Measurements from ENCODE around the gene ANKFN1. TPM values are rescaled to one million over a fixed set of nuclear protein-coding genes. Genes with fewer than 3 reads are reported as not detected.

The ANKFN1 gene
- total and polyA plus RNA-seq, 4 donors, result 9.6 to 22.6 (median 12.1) TPM

DNA sequence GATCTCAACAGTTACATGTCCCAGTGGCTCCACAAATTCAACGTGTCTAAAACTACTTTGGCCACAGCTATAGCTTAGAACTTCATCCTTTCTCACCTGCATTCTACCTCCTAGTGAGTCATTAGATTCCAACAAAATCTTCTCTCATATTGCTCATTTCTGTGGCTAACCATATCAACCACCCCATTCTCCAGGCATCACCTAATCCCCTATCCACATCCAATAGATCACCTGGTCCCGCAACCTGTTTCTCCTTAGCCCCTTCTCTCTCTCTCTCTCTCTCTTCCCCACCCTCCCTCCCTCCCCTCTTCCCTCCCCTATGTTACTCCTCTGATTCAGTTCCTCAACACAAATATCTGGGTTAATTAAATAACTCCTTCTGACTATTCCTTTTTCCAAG is 64.6 kb downstream of the ANKFN1 start:
- Histone ChIP-seq H3K4me3 (ENCODE audit: low read depth, low read length) (no peak overlapping the region), H3K9me3 (ENCODE audit: control insufficient read depth, insufficient read depth, low read length) (no peaks in the 10 kb centered on the region), H3K27ac (ENCODE audit: low read depth, low read length) (no peak overlapping the region), H3K36me3 (ENCODE audit: control insufficient read depth, insufficient read depth, low read length) (no peaks in the 10 kb centered on the region), H3K4me1 (ENCODE audit: control insufficient read depth, insufficient read depth, low read length) (peaks cover 6% of the 10 kb centered on the region), H3K27me3 (ENCODE audit: control insufficient read depth, insufficient read depth, low read length) (no peaks in the 10 kb centered on the region)
- DNase-seq (ENCODE audit: low read depth in 4 of 6, low spot score in 6 of 6), result no peak
- WGBS (ENCODE audit: insufficient coverage), result 97% methylated on average over 2 of the region's 2 CpGs

- Histone ChIP-seq H3K27ac (ENCODE audit: low read depth, low read length) (no peak overlapping the region), H3K4me3 (ENCODE audit: low read depth, low read length) (no peak overlapping the region), H3K4me1 (ENCODE audit: control insufficient read depth, insufficient read depth, low read length) (no peaks in the 10 kb centered on the region), H3K36me3 (ENCODE audit: control insufficient read depth, insufficient read depth, low read length) (no peaks in the 10 kb centered on the region), H3K9me3 (ENCODE audit: control insufficient read depth, insufficient read depth, low read length) (peaks cover 2% of the 10 kb centered on the region), H3K27me3 (ENCODE audit: control insufficient read depth, insufficient read depth, low read length) (no peaks in the 10 kb centered on the region)
- DNase-seq (ENCODE audit: low read depth in 4 of 6, low spot score in 6 of 6), result no peak
- 80% methylated on average over 1 of the region's 1 CpG for WGBS (ENCODE audit: insufficient coverage)
Observed at GRCh38 chr17:56222255-56222654, 69.0 kb downstream of the ANKFN1 start.

DNA sequence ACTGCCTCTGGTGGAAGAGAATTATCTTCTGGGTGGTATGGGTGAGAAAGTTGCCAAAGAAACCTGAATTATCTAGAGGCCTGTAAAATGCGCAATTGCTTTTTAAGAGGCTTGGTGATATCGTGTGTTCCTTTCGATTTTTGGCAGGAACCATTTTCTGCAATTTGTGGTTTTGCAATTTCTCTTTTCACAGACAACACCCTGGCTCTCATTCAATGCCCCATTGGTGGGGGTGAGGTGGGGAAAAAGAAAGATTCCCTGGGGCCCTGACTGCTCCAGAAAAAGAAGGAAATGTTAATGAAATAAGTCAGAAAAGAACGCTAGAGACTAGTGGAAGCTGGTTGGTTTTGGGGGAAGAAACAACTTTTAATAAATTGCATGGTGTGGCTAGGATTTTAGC is 77.4 kb downstream of the ANKFN1 start:
- Histone ChIP-seq H3K27ac (ENCODE audit: low read depth, low read length) (no peak overlapping the region), H3K4me3 (ENCODE audit: low read depth, low read length) (no peak overlapping the region), H3K9me3 (ENCODE audit: control insufficient read depth, insufficient read depth, low read length) (no peaks in the 10 kb centered on the region), H3K27me3 (ENCODE audit: control insufficient read depth, insufficient read depth, low read length) (no peaks in the 10 kb centered on the region), H3K4me1 (ENCODE audit: control insufficient read depth, insufficient read depth, low read length) (no peaks in the 10 kb centered on the region), H3K36me3 (ENCODE audit: control insufficient read depth, insufficient read depth, low read length) (no peaks in the 10 kb centered on the region)
- WGBS (ENCODE audit: insufficient coverage), result 64% methylated on average over 2 of the region's 4 CpGs
- peak in 2 of 6 donors; percentile 15 to 20 for DNase-seq (ENCODE audit: low read depth in 4 of 6, low spot score in 6 of 6)

- peak in 2 of 6 donors; percentile 30 to 34 for DNase-seq (ENCODE audit: low read depth in 4 of 6, low spot score in 6 of 6)
- peak overlapping the region; percentile 27 for H3K27ac ChIP-seq (ENCODE audit: low read depth, low read length)
- WGBS (ENCODE audit: insufficient coverage), result 0% methylated on average over 1 of the region's 2 CpGs
- H3K9me3 ChIP-seq (ENCODE audit: control insufficient read depth, insufficient read depth, low read length), result no peaks in the 10 kb centered on the region
- H3K4me1 ChIP-seq (ENCODE audit: control insufficient read depth, insufficient read depth, low read length), result no peaks in the 10 kb centered on the region
- no peak overlapping the region for H3K4me3 ChIP-seq (ENCODE audit: low read depth, low read length)
- H3K36me3 ChIP-seq (ENCODE audit: control insufficient read depth, insufficient read depth, low read length), result no peaks in the 10 kb centered on the region
- H3K27me3 ChIP-seq (ENCODE audit: control insufficient read depth, insufficient read depth, low read length), result no peaks in the 10 kb centered on the region
Observed at GRCh38 chr17:56231252-56231651, 78.0 kb downstream of the ANKFN1 start.

DNA sequence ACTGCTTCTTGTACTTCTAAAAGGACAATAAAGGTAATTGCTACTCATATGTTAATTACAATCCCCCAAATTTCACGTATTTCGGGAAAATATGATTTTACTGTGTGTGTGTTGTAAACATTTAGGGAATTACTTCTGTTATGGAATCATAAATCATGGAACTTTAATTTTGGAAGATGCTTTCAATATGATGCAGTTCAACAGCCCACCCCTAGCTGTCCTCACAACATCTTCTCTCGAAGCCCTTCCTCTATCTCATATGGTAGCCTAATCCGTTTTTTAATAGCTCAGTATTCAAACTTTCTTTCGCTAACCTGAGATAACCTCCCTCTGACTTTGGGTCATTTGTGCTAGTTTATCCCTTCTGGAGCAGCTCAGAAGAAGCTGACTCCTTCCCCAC is 78.4 kb downstream of the ANKFN1 start:
- Histone ChIP-seq H3K36me3 (ENCODE audit: control insufficient read depth, insufficient read depth, low read length) (no peaks in the 10 kb centered on the region), H3K4me1 (ENCODE audit: control insufficient read depth, insufficient read depth, low read length) (no peaks in the 10 kb centered on the region), H3K9me3 (ENCODE audit: control insufficient read depth, insufficient read depth, low read length) (no peaks in the 10 kb centered on the region), H3K4me3 (ENCODE audit: low read depth, low read length) (no peak overlapping the region), H3K27ac (ENCODE audit: low read depth, low read length) (peak overlapping the region; percentile 27), H3K27me3 (ENCODE audit: control insufficient read depth, insufficient read depth, low read length) (no peaks in the 10 kb centered on the region)
- 71% methylated on average over 3 of the region's 5 CpGs for WGBS (ENCODE audit: insufficient coverage)
- DNase-seq (ENCODE audit: low read depth in 4 of 6, low spot score in 6 of 6), result peak in 1 of 6 donors; percentile 1

DNA sequence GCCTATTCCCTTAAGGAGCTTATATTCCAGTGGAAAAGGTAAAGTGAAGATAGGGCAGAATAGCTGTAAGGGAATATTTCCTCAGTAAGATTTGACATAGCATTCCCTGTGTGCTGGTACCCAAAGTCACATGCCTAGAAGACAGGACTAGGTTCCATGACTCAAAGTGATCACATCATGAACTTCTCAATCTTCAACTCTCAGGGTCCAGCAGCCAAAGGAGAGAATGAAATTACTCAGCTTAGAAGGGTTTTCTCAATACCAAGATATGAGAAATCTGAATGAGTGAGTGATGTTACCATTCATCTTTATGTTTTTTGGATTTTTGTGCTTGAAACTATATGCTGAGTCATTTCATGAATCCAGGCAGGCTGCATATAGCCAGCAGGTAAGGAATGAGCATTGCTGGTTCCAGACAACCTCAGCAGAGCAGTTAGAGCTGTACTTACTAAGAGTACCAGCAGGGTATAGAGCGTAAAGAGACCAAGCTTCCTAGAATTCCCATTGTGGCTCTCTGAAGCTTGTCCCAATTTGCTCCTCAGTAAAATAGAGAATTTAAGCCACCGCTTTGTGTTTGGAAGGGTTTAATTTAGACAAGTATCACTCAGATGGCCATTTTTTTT is 91.1 kb downstream of the ANKFN1 start:
- H3K36me3 ChIP-seq (ENCODE audit: control insufficient read depth, insufficient read depth, low read length), result no peaks in the 10 kb centered on the region
- H3K4me1 ChIP-seq (ENCODE audit: control insufficient read depth, insufficient read depth, low read length), result no peaks in the 10 kb centered on the region
- H3K27ac ChIP-seq (ENCODE audit: low read depth, low read length), result no peak overlapping the region
- no CpG with 5 or more reads among the region's 2 CpGs for WGBS (ENCODE audit: insufficient coverage)
- DNase-seq (ENCODE audit: low read depth in 4 of 6, low spot score in 6 of 6), result peak in 1 of 6 donors; percentile 21
- H3K4me3 ChIP-seq (ENCODE audit: low read depth, low read length), result no peak overlapping the region
- no peaks in the 10 kb centered on the region for H3K27me3 ChIP-seq (ENCODE audit: control insufficient read depth, insufficient read depth, low read length)
- H3K9me3 ChIP-seq (ENCODE audit: control insufficient read depth, insufficient read depth, low read length), result no peaks in the 10 kb centered on the region

DNA sequence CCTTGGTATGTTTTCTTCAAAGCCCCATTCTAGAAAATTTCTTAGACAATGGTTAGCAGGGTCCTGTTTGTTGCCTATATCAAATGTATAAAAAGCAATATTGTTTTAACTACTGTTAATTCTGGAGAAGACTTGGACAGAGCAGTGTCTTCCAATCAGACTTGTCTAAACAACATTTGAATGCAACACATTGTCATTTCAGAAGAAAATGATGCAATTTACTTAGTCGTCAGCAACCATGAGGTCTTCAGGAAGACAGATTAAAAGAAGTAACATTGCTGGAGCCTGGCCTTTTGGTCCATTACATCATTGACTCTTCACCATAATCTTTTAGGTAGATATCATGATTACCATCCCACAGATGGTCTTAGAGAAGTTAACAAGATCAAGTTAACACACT is 94.5 kb downstream of the ANKFN1 start:
- H3K9me3 ChIP-seq (ENCODE audit: control insufficient read depth, insufficient read depth, low read length), result no peaks in the 10 kb centered on the region
- H3K27me3 ChIP-seq (ENCODE audit: control insufficient read depth, insufficient read depth, low read length), result no peaks in the 10 kb centered on the region
- no peak overlapping the region for H3K27ac ChIP-seq (ENCODE audit: low read depth, low read length)
- H3K4me1 ChIP-seq (ENCODE audit: control insufficient read depth, insufficient read depth, low read length), result no peaks in the 10 kb centered on the region
- DNase-seq (ENCODE audit: low read depth in 4 of 6, low spot score in 6 of 6), result no peak
- WGBS (ENCODE audit: insufficient coverage), result no CpG with 5 or more reads among the region's 1 CpG
- no peak overlapping the region for H3K4me3 ChIP-seq (ENCODE audit: low read depth, low read length)
- H3K36me3 ChIP-seq (ENCODE audit: control insufficient read depth, insufficient read depth, low read length), result no peaks in the 10 kb centered on the region

DNA sequence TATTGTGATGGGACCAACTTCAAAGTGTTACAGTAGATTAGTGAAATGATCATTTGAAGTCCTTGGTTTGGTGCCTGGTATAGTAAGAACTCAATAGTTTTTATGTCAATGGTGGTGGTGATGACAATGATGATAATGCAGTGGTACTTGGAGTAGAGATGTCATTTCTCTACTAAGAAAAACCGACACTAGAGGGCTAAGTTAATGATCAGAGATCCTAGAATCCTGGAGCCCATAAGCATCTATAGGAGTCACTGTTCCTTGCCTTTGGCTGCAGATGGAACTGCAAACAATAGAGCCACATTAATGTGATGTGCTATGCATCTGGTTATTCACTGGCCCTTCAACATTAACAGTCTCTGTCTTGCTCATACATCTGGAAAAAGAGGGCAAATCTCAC is 103.8 kb downstream of the ANKFN1 start:
- Histone ChIP-seq H3K27ac (ENCODE audit: low read depth, low read length) (no peak overlapping the region), H3K36me3 (ENCODE audit: control insufficient read depth, insufficient read depth, low read length) (no peaks in the 10 kb centered on the region), H3K9me3 (ENCODE audit: control insufficient read depth, insufficient read depth, low read length) (no peaks in the 10 kb centered on the region), H3K27me3 (ENCODE audit: control insufficient read depth, insufficient read depth, low read length) (no peaks in the 10 kb centered on the region), H3K4me1 (ENCODE audit: control insufficient read depth, insufficient read depth, low read length) (no peaks in the 10 kb centered on the region), H3K4me3 (ENCODE audit: low read depth, low read length) (no peak overlapping the region)
- WGBS (ENCODE audit: insufficient coverage), result no CpG with 5 or more reads among the region's 1 CpG
- DNase-seq (ENCODE audit: low read depth in 4 of 6, low spot score in 6 of 6), result no peak

DNA sequence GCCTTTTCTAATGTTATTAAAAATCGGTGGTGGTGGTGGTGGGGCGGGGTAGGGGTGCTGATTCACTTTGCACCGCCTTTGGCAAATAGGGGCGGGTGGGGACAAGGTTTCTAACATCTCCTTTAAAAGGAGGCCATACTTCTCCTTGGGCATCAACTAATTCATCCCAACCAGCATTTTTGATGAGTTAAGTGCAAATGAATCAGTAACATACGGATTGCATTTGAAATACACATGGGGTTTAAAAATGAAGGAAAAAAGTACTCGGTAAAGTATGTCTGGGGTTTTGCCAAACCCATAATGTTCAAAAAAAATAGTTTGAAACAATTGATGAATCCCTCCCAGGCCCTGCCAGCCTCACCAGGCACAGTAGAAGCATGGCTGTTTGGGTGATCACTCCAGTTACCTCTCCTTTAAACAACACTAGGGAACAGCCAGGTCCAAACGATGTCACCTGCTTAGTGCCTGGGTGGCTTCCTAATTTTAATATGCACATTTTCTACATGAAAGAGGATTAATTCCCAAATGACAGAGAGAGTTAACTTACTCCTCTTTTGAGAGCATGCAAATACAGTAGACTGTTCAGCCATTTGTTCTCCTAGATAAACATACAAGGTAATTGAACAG is 107.2 kb downstream of the ANKFN1 start:
- H3K27me3 ChIP-seq (ENCODE audit: control insufficient read depth, insufficient read depth, low read length), result no peaks in the 10 kb centered on the region
- H3K4me1 ChIP-seq (ENCODE audit: control insufficient read depth, insufficient read depth, low read length), result no peaks in the 10 kb centered on the region
- no peaks in the 10 kb centered on the region for H3K9me3 ChIP-seq (ENCODE audit: control insufficient read depth, insufficient read depth, low read length)
- no peak overlapping the region for H3K27ac ChIP-seq (ENCODE audit: low read depth, low read length)
- no peaks in the 10 kb centered on the region for H3K36me3 ChIP-seq (ENCODE audit: control insufficient read depth, insufficient read depth, low read length)
- no peak for DNase-seq (ENCODE audit: low read depth in 4 of 6, low spot score in 6 of 6)
- H3K4me3 ChIP-seq (ENCODE audit: low read depth, low read length), result no peak overlapping the region
- WGBS (ENCODE audit: insufficient coverage), result no CpG with 5 or more reads among the region's 7 CpGs

DNA sequence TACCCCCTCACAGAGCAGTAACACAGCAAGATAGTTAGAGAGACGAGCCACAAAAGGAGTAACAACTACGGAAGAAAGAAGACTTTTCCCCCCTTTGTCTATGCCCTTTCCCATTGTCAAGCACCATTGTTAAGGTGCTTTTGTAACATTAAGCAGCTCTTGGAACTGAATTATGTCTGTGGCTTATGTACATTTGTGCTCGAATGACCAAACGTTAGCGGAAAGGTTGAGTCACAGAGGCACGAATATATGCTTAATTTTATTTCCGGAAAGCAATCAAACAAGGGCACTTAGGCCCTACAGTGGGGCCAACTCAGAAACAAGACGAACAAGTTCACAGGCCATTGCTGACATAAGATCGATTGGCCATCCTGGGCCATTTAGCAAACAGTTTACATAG is 109.5 kb downstream of the ANKFN1 start:
- Histone ChIP-seq H3K4me1 (ENCODE audit: control insufficient read depth, insufficient read depth, low read length) (no peaks in the 10 kb centered on the region), H3K4me3 (ENCODE audit: low read depth, low read length) (no peak overlapping the region), H3K27me3 (ENCODE audit: control insufficient read depth, insufficient read depth, low read length) (no peaks in the 10 kb centered on the region), H3K27ac (ENCODE audit: low read depth, low read length) (no peak overlapping the region), H3K36me3 (ENCODE audit: control insufficient read depth, insufficient read depth, low read length) (no peaks in the 10 kb centered on the region), H3K9me3 (ENCODE audit: control insufficient read depth, insufficient read depth, low read length) (no peaks in the 10 kb centered on the region)
- DNase-seq (ENCODE audit: low read depth in 4 of 6, low spot score in 6 of 6), result peak in 1 of 6 donors; percentile 35
- WGBS (ENCODE audit: insufficient coverage), result 46% methylated on average over 7 of the region's 9 CpGs
